ENCODE data around the gene DGKZ.

GRCh38 chr11:46327829-46328228 lies 19.4 kb upstream of the DGKZ start:
- TF ChIP-seq CTCF (IDR thresholded peaks at IDR 0.05; ENCODE audit: insufficient read depth, low read length, poor library complexity, severe bottlenecking) (no peak), EZH2phosphoT487 (conservative IDR thresholded peaks at IDR 0.05; ENCODE audit: low read length) (no peak)
